IPS-NIHi7 (cell line): ENCODE results near the gene PRKN.

ENCODE experiments used
- DNase-seq: peaks from one replicate; pipeline ENCODE4 v3.0.0; 2012; ENCODE audit warnings: mixed read lengths; ENCODE audit errors: extremely low spot score

PRKN gene

GRCh38 chr6:161493576-161494118 is 1233.9 kb downstream of the PRKN start:
- no peak for DNase-seq

- DNase-seq: no peak
Observed at GRCh38 chr6:161489626-161490306, 1237.8 kb downstream of the PRKN start.

GRCh38 chr6:161487694-161488093 is 1239.9 kb downstream of the PRKN start:
- no peak for DNase-seq

GRCh38 chr6:161487217-161487531 is 1240.4 kb downstream of the PRKN start:
- DNase-seq: no peak

- peak; percentile 30 for DNase-seq
Observed at GRCh38 chr6:161486361-161487216, 1241.0 kb downstream of the PRKN start.

GRCh38 chr6:161482517-161482858 is 1245.1 kb downstream of the PRKN start:
- no peak for DNase-seq

- DNase-seq: no peak
Observed at GRCh38 chr6:161481786-161482516, 1245.6 kb downstream of the PRKN start.

- no peak for DNase-seq
Observed at GRCh38 chr6:161480421-161481155, 1247.0 kb downstream of the PRKN start.

- no peak for DNase-seq
Observed at GRCh38 chr6:161479376-161479775, 1248.2 kb downstream of the PRKN start.

GRCh38 chr6:161477876-161478425 is 1249.6 kb downstream of the PRKN start:
- DNase-seq: no peak

GRCh38 chr6:161476711-161477110 is 1250.9 kb downstream of the PRKN start:
- DNase-seq: no peak

GRCh38 chr6:161465403-161465802 is 1262.2 kb downstream of the PRKN start:
- DNase-seq: no peak

- DNase-seq: no peak
Observed at GRCh38 chr6:161463071-161463470, 1264.5 kb downstream of the PRKN start.

GRCh38 chr6:161462148-161462547 is 1265.4 kb downstream of the PRKN start:
- no peak for DNase-seq

GRCh38 chr6:161459008-161459615 is 1268.5 kb downstream of the PRKN start:
- DNase-seq: no peak

- no peak for DNase-seq
Observed at GRCh38 chr6:161458201-161458951, 1269.2 kb downstream of the PRKN start.

GRCh38 chr6:161455848-161456247 is 1271.7 kb downstream of the PRKN start:
- no peak for DNase-seq

GRCh38 chr6:161453558-161453957 is 1274.0 kb downstream of the PRKN start:
- no peak for DNase-seq

- DNase-seq: no peak
Observed at GRCh38 chr6:161452241-161452640, 1275.3 kb downstream of the PRKN start.

- DNase-seq: no peak
Observed at GRCh38 chr6:161449521-161449920, 1278.0 kb downstream of the PRKN start.
